Measurements from ENCODE around the gene FASN. TPM values are rescaled to one million over a fixed set of nuclear protein-coding genes. Genes with fewer than 3 reads are reported as not detected.

Gene FASN
- total RNA-seq, 1 experiment from 2014 or later: 956 TPM

DNA sequence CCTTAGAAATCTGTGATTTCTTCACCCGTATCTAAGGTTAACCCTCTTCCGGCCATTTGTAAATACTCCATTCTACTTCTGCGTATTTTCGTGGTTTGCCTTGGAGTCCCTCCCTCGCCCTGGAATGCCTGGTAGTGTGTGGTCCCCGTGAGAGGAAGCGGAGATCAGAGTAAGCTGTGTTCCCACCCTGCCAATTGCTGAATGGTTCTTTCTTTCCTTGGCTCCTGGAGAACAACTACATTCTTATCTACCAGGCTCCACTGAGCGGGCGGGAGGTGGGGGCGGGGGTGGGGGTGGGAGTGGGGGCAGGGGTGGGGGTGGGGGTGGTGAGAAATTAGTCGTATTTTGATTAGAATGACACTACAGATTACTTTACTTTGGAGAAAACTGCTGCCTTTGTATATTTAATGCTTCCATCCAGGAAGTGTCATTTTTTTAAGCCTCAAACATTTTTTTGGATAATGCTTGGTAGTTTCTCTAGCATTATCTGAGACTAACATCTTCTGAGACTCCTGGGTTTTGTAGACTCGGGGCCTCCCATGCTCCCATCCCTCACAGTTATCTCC, 20.9 kb upstream of the FASN start:
- intact Hi-C loops (cut with micrococcal nuclease; ENCODE audit: unreplicated experiment) (no loop called here), in situ Hi-C loops (cut with HindIII; ENCODE audit: low pct_unique_long_range_greater_than_20kb, low sequenced_read_pairs) (no loop called here)
- POLR2A ChIA-PET: interaction anchor here (0.6 kb wide), 1 partner anchor 80 kb away, joined by 5 read pairs; no protein-coding TSS in a partner anchor
- H3K27me3 ChIP-seq (ENCODE audit: control insufficient read depth, insufficient read depth, low read length): no peaks in the 10 kb centered on the region
- no peak for TF ChIP-seq POLR2AphosphoS5 (IDR thresholded peaks at IDR 0.05; ENCODE audit: low read depth, low read length)
- no peak for TF ChIP-seq REST (IDR thresholded peaks at IDR 0.05; ENCODE audit: insufficient read depth in 1 of 2, low read depth in 2 of 2, low read length in 1 of 2)
- TF ChIP-seq, protein P1, sequence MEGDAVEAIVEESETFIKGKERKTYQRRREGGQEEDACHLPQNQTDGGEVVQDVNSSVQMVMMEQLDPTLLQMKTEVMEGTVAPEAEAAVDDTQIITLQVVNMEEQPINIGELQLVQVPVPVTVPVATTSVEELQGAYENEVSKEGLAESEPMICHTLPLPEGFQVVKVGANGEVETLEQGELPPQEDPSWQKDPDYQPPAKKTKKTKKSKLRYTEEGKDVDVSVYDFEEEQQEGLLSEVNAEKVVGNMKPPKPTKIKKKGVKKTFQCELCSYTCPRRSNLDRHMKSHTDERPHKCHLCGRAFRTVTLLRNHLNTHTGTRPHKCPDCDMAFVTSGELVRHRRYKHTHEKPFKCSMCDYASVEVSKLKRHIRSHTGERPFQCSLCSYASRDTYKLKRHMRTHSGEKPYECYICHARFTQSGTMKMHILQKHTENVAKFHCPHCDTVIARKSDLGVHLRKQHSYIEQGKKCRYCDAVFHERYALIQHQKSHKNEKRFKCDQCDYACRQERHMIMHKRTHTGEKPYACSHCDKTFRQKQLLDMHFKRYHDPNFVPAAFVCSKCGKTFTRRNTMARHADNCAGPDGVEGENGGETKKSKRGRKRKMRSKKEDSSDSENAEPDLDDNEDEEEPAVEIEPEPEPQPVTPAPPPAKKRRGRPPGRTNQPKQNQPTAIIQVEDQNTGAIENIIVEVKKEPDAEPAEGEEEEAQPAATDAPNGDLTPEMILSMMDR (IDR thresholded peaks at IDR 0.05): no peak
- TF ChIP-seq TCF7L2 (IDR thresholded peaks at IDR 0.05; ENCODE audit: low read depth, low read length): no peak
- TF ChIP-seq SIN3A (IDR thresholded peaks at IDR 0.05; ENCODE audit: borderline replicate concordance, insufficient read depth, low read depth, low read length): no peak
- CTCF ChIA-PET: no interaction called here
- H3K9me3 ChIP-seq (ENCODE audit: control insufficient read depth, insufficient read depth, low read depth, low read length): no peaks in the 10 kb centered on the region
- no peaks in the 10 kb centered on the region for H3K4me1 ChIP-seq (ENCODE audit: control insufficient read depth, insufficient read depth, low read length)
- no peak overlapping the region for H3K27ac ChIP-seq (ENCODE audit: low read length)
- no peak overlapping the region for H3K4me3 ChIP-seq (ENCODE audit: low read depth in 2 of 2, low read length in 2 of 2)
- BruUV-seq (replicated peaks): no TSS peak
- no peak for DNase-seq (ENCODE audit: low read depth, low spot score)
- H3K36me3 ChIP-seq (ENCODE audit: control insufficient read depth, insufficient read depth, low read length): no peaks in the 10 kb centered on the region
- no peak for ATAC-seq

DNA sequence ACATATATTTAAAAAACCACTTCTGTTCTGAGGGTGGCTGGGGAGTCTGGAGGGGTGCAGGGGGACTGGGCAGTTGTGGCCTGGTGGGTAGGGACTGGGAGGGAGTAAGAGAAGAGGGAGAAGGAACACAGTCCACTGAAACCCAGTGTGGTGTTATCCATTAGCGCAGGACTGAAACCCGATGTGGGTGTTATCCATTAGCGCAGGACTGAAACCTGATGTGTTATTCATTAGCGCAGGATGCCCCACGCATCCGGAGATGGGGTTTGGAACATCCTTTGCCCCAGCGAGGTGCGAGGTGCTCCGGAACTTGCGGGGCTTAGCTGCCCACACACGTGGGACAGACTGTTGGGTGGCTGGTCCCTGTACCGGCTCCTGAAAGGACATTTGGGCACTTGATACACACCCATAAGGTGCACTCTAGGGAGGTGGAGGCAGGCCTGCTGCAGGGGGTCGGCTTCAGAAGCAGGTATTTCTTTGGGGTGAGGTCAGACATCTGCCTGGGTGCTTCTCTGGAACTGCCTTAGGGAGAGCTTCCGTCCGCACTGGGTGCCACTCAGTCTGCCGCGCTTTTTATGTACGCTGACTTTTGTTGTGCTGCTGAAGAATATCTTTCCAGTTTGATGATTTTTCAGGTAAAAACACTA, 20.3 kb upstream of the FASN start:
- TF ChIP-seq REST (IDR thresholded peaks at IDR 0.05; ENCODE audit: insufficient read depth in 1 of 2, low read depth in 2 of 2, low read length in 1 of 2) (no peak), SIN3A (IDR thresholded peaks at IDR 0.05; ENCODE audit: borderline replicate concordance, insufficient read depth, low read depth, low read length) (no peak), TCF7L2 (IDR thresholded peaks at IDR 0.05; ENCODE audit: low read depth, low read length) (no peak), POLR2AphosphoS5 (IDR thresholded peaks at IDR 0.05; ENCODE audit: low read depth, low read length) (no peak)
- TF ChIP-seq, protein P1 (IDR thresholded peaks at IDR 0.05): no peak
- Histone ChIP-seq H3K27ac (ENCODE audit: low read length) (no peak overlapping the region), H3K4me1 (ENCODE audit: control insufficient read depth, insufficient read depth, low read length) (no peaks in the 10 kb centered on the region), H3K27me3 (ENCODE audit: control insufficient read depth, insufficient read depth, low read length) (no peaks in the 10 kb centered on the region), H3K36me3 (ENCODE audit: control insufficient read depth, insufficient read depth, low read length) (no peaks in the 10 kb centered on the region), H3K9me3 (ENCODE audit: control insufficient read depth, insufficient read depth, low read depth, low read length) (no peaks in the 10 kb centered on the region), H3K4me3 (ENCODE audit: low read depth in 2 of 2, low read length in 2 of 2) (no peak overlapping the region)
- no TSS peak for BruUV-seq (replicated peaks)
- POLR2A ChIA-PET: interaction anchor here (0.6 kb wide), 1 partner anchor 81 kb away, joined by 5 read pairs; no protein-coding TSS in a partner anchor
- CTCF ChIA-PET: no interaction called here
- intact Hi-C loops (cut with micrococcal nuclease; ENCODE audit: unreplicated experiment) (no loop called here), in situ Hi-C loops (cut with HindIII; ENCODE audit: low pct_unique_long_range_greater_than_20kb, low sequenced_read_pairs) (no loop called here)
- ATAC-seq (no peak), DNase-seq (ENCODE audit: low read depth, low spot score) (no peak)

Measured in Panc1 (cell line).